ENCODE results near the gene MARVELD1.
A peak's percentile ranks its signal among the peaks of the same experiment; 100 is the strongest.

MARVELD1 gene

DNA sequence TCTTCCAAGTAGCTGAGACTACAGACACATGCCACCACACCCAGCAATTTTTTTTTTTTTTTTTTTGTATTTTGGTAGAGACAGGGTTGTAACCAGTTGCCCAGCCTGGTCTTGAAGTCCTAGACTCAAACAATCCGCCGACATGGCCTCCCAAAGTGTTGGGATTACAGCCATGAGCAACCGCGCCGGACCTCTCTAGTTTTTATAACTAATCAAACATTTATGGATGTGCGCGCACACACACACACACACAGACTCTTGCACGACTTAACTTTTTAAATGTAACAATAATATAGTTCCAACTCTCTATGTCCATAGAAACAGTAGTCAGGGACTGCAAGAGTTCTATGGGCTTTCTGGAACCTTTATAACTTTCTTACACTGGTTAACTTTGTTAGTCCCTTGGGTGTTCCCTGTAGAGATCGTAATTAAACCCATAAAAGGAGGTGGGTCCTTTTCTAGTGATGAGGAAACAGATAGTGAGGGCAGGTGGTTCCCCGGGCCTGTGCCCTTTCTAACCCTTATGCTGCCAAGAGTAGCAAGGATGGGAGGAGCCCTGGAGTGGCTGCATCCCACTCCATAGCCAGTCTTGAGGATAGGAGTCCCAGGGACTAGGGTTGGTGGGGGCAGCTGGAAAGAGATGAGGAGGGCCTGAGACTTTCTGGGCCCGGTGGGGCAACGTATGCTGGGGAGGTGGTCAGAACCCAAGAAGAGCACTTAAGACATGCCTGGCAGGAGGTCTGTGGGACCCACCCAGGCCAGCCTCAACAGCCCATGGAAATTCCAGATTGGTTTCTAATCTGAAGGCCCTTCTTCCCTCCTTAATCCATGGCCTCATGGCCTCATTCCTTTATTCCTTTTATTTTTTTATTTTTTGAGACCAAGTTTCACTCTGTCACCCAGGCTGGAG, 8.6 kb downstream of the MARVELD1 start:
- DNase-seq (ENCODE audit: low read depth, low spot score): no peak

DNA sequence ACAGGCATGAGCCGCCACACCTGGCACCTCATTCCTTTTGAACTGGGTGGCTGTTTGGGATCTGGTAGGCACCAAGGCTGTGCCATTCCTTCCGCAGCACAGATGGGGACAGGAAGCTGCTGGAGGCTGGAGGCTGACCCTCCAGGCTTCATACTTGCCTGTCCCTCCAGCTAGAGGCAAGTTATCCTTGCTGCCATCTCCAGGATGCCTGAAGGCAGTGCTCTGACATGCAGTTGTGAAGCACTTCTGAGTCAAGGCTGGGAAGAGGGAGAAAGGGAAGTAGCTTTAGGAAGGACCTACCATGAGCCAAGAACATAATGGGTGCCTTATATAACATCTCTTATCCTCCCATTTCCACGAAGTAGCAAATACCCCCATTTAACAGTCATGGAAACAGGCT, 9.5 kb downstream of the MARVELD1 start:
- DNase-seq (ENCODE audit: low read depth, low spot score): no peak

DNA sequence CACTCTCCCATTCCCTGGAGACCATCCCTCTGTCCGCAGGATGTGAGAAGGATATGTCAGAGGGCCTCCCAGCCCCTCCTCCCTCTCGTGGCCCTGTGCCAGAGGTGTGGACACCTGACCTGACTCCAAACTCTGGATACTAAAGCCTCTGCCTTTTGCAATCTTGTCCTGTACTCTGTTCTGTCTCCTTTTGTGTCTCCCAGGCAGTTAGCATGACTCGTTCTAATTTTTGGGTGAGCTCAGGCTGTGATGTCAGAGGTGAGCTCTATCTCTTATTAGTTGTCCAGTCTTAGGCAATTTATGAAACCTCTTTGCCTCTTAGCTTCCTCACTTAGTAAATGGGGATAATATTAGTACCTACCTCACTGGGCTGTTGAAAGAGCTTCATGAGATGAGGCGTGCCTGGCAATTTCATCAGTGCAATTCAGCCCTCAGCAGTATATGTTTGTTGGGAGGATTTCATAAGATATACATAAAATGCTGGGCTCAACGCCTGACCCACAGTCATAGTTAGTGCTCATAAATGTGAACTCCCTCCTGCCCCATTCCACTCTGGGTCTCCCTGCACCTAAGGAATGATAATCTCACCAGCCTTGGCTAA, 10.9 kb downstream of the MARVELD1 start:
- DNase-seq (ENCODE audit: low read depth, low spot score): no peak

DNA sequence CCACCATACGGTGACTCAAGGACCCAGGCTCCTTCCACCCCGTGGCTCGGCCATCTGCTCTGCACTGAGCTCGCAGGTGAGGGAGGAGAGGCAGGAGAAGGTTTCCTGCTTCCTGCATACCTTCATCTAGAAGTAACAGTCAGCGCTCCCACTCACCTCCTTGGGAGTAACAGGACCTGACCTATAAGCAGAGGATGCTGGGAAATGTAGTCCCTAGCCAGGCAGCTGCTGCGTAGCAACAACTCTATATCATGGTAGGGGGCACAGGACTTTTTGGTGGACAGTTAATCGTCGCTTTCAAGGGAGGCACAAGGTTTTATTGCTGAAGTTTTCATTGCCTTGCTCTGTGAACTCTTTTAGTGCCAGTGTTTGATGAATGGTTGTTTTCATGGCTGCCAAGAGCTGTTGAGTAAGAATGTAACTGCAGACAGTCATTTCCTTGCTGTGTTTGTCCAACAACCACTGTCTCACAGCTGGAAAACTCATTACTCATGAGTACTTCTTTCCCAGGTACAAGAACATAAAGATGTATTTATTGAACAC, 13.2 kb downstream of the MARVELD1 start:
- DNase-seq (ENCODE audit: low read depth, low spot score): no peak

DNA sequence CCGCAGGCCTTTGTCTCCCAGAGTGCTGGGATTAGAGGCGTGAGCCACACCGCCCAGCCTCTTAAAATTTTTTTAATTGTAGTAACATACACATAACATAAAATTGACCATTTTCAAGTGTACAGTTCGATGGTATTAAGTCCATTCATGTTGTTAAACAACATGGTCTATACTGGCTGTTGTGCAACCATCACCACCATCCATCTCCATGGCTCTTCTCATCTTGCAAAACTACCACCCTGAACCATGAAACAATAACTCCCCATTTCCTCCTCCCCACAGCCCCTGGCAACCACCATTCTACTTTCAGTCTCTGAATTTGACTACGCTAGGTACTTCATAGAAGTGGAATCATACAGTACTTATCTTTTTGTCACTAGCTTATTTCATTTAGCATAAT, 15.5 kb downstream of the MARVELD1 start:
- no peak for DNase-seq (ENCODE audit: low read depth, low spot score)

DNA sequence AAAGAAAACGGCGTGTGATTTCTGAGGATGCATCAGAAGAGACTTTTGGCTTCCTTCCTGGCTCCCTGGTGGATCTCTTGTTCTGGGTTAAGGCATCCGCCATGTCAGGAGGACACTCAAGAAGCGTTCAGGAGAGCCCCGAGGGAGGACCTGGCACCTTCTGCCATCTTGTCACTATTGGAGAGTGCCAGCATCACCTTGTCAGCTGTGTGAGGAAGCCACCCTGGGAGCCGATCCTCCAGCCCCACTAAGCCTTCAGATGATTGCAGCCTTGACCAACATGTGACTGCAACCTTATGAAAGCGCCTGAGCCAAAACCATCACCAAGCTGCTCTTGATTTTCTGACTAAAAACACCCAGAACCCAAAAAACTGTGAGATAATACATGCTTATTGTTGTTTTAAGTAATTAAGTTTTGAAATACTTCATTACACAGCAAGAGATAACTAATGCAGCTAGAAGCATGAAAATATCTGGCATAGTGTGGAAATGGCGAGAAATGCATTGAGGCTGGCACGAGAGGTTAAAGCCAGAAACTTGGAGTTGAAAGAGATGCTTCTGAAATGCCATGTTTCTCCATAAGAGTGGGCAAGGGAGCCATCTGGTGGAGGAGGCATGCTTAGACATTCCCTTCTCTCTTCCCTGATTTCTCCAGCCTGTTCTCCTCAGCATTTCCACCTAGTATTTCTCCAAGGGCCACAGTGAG, 18.0 kb downstream of the MARVELD1 start:
- no peak for DNase-seq (ENCODE audit: low read depth, low spot score)

DNA sequence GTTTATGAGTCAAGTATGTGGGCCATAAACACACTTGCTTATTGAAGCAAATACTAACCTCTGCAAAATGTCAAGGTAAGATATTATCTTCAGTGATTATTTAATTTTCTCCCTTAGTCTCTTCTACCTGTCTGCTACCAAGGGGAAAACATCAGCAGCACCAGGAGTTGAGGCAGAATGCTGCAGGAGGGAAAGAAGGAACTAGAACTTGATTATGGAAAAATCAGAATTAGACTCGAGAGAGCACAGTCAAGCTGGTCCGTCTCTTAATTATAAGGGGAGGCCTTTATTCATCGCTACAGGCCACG, 18.5 kb downstream of the MARVELD1 start:
- no peak for DNase-seq (ENCODE audit: low read depth, low spot score)

DNA sequence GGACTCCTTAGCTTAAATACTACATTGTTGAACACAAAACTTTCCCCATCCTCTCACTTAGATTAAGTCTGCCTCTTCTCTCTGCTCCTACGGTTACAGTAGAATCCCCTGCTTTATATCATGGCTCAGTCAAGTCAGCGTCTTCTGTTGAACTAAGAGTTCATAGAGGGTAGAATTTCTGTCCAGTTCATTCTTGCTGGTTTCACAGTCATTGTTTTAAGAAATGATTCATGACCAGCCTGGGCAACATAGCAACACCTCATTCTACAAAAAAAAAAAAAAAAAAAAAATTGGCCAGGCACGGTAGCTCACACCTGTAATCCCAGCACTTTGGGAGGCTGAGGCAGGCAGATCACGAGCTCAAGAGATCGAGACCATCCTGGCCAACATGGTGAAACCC, 19.7 kb downstream of the MARVELD1 start:
- no peak for DNase-seq (ENCODE audit: low read depth, low spot score)

DNA sequence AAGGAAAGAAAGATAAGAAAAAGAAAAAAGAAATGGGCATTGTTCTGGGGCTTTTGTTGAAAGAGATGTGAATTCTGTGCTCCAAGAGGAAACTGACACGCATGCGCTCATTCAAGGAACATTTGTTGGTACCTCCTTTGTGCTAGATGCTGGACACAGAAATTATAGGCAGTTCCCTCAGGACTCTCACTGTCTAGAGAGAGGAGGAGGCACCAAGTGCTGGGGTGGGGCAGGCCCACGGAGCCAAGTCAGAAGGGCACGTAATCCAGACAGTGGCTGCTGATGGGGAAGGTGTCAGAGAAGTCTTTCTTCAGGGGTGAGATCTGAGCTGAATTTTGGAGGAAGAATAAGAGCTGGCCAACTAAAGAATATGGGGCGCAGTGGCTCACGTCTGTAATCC, 20.5 kb downstream of the MARVELD1 start:
- DNase-seq (ENCODE audit: low read depth, low spot score): no peak

DNA sequence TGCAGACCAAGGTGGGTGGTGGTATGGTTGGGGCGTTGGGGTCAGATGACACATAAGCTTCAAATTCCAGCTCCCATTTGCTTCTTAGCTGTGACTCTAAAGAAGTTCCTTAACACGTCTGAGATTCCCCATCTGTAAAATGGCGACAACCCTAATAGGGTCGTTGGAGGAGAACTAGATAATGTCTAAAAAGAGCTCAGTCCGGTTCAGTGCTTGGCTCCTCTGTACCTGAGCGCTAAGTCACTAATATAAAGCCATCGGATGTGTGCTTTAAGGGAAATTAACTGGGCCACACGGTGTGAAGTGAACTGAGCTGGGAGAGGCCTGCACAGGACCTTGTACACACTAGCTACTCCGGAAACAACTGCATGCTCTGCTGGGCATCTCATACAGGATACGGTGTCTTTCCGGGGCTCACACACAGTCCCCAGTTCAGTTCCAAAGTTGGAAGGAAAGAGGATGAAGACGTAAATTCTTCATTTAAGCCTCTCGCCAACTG, 22.9 kb downstream of the MARVELD1 start:
- DNase-seq (ENCODE audit: low read depth, low spot score): no peak

DNA sequence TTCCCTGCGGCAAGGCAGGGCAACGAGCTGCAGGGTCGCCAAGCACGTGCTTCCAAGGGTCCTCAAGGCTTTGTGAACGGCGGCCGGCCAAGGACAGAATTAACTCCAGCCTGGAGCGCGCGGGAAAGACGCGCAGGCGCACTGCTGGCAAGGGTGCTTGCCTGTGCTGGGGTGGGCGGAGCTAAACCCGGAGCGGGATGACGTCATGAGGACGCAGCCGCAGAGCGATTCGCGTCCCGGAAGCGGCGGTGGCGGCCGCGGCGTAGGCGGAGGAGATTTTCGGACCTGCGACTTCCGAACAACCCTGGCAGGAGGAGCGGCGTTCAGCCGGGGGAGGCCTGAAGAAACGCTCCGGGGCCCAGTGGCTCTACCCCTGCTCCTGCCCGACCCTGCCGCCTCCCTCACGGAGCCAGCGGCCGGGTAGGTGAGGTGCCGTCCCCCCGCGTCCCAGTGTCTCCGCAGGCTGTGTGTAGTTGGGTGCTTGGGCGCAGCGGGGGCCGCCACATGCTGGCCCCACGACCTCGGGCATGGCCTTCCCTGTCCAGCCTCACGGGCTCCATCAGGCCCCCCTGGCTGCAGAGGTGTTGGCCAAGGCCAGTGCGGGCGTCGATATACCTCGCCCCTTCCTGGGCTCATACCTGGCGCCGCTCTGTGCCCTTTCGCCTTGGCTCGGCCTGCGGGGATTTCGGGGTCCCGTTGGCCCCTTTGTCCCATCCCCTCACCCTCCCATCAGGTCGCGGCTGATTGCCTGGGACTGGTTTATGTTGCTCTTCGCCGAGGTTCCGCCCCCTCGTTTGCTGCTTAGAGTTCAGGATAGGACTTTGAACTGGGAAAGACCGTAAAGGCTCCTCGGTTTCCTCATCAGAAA, 23.6 kb downstream of the MARVELD1 start, which contains the start of gene ZFYVE27:
TSS of gene ZFYVE27 (plus strand) at position 227 of the 868 bp plus-strand sequence. CDS start 1,350 bp downstream, outside the sequence.
- DNase-seq (ENCODE audit: low read depth, low spot score): peak; percentile 88

DNA sequence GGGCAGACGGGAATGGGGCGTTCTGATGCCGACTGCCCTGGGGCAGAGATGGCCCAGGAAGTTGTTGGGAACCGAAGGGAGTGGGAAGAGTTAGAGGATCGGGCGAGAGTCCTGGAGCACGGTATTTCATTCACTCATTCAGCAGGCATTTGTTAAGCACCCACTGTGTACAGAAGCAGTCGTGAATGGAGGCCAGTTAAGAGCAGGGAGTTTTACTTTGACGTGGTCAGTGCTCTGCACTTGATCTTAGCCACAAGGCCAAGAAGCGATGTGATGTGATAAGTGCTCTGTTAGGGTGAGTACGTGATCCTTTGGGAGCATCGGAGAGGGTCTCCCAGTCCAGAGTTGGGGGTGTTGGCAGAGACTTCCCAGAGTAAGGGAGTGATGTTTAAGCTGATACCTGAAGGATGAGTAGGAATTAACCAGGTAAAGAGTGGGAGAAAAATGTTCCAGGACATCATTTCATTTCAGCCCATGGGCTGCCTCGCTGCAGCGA, 24.3 kb downstream of the MARVELD1 start:
- no peak for DNase-seq (ENCODE audit: low read depth, low spot score)

DNA sequence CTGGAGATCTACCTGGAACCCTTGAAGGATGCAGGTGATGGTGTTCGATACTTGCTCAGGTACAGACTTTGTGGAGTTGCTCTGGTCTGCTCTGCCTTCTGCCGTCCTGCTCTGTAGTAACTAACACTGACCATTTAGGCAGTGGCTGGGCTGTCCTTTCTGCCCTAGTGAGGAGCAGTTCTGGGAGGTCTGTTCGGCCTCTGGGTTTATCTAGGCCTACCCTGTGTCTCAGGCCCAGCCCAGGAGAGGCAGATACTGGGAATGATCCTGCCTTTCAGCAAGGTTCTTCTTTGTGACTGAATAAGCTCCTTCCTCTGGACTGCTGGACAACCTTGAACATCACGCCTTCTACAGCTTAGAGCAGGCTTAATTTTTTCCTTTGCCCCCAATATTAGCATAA, 25.1 kb downstream of the MARVELD1 start:
- no peak for DNase-seq (ENCODE audit: low read depth, low spot score)

DNA sequence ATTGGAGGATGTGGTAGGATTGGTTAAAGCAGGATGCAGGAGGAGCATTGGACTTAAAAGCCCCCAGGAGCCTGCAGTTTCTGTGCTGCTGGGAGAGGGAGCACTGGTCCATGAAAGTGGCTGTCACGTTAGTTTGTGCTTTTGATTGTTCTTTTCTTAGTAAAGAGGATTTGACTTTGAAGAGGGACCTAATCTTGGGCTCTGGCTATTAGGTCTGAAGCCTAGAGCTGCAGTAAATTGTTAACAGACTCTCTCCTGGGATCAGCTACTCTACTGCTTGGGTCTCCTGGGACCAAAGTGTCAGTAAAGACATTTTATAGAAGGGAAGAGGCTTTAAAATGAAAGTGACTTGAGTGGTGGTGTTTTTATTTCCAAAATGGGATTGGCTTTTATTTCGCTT, 27.1 kb downstream of the MARVELD1 start:
- DNase-seq (ENCODE audit: low read depth, low spot score): no peak

DNA sequence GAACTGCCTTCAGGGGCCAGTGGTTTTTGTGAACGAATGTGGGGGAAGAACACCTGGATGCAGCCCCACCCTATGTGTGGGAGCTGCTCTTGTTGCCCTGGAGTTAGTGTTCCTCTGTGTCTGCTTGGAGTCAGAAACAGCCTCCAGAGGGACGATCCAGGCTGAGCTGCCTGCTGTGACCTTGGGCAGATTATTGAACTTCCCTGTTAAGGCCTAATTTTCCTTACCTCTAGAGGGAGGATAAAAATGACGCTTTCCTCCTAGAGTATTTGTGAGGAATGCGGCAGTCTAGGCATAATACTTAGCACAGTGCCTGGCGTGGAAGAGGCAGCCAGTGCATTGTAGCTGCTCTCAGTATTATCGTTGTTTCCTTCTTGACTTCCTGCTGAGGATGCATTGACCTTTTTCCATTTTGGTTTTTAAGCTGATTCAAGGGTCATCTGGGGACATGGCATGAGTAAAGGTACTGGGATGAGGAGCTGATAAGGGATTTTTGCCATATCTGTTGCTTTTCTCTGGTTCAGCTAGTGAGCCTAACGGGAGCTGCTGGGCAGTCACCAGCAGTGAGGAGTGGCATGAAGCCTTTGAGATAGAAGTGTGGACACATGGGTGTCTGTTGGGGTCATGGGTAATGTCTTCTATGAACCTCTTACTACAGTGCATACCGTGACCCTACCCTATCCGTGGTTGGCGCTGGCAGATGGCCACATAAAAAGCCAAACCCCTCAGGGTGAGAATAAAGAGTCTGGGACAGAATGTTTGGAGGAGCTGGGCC, 29.8 kb downstream of the MARVELD1 start:
- no peak for DNase-seq (ENCODE audit: low read depth, low spot score)

DNA sequence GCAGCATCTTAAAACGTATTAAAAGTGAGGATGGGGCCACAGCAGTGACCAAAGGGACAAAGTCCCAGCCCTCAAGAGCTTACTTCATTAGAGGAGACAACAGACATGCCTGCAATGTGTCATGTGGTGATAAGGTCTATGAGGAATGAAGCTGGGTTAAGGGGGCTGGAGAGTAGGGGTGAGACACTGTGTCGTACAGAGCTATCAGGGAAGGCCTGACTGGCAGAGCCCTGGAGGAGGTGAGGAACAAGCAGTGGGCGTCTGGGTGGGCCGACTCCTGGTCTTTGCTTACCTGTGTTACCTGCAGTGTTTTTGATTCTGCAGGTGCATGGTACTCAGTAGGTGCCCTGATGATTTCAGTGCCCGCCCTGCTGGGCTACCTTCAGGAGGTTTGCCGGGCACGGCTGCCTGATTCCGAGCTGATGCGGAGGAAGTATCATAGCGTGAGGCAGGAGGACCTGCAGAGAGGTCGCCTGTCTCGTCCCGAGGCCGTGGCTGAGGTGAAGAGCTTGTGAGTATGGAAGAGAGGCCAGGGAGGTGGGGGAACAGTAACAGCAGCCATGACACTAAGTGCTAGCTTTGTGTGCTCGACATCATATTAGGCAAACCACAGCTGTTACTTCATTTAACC, 31.0 kb downstream of the MARVELD1 start:
- no peak for DNase-seq (ENCODE audit: low read depth, low spot score)

DNA sequence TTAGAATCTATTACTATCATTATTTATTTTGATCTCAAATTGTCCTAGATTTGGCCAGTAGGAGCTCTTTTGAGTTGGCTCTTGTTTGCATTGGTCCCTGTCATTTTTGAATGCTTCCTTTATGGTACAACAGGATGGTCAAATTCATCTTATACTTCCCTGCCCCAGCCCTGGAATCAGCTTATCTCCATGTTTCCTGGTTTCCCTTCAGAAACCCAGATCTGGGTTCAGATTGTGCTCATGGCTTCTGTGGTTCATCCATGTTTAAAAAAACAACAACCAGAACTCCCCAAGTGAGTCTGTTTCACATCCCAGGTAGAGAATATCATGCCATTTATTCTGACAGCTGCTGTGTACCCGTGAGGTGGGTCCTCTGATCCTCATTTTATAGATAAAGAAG, 34.0 kb downstream of the MARVELD1 start:
- no peak for DNase-seq (ENCODE audit: low read depth, low spot score)

DNA sequence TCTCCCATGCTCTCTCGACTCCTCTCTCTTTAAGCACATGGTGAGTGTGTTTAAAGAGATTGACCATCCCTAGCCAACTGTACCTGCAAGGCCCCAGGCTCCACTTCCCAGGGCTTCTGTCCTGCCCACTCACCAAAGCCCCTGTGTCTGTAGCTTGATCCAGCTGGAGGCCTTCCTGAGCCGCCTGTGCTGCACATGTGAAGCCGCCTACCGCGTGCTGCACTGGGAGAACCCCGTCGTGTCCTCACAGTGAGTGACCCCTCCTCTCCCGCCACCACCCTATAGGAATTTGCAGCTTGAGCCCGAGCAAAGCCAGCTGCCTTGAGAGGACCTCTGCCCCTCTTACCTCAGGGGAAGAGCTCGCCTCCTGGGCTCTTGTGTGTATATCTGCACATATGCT, 34.6 kb downstream of the MARVELD1 start:
- DNase-seq (ENCODE audit: low read depth, low spot score): no peak

DNA sequence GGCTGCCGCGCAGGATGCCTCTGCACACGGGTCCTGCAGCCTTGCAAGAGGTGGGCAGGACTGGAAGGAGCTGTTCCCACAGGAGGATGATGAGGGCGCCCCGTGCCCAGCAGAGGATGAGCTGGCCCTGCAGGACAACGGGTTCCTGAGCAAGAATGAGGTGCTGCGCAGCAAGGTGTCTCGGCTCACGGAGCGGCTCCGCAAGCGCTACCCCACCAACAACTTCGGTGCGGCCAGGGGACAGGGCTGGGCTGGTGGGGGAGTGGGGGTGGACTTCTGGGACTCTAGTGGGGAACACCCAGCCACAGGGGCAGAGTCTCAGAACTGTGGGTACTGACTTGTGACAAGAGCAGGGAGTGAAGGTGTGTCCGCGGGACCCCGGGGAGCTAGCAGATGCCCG, 39.4 kb downstream of the MARVELD1 start:
- no peak for DNase-seq (ENCODE audit: low read depth, low spot score)

DNA sequence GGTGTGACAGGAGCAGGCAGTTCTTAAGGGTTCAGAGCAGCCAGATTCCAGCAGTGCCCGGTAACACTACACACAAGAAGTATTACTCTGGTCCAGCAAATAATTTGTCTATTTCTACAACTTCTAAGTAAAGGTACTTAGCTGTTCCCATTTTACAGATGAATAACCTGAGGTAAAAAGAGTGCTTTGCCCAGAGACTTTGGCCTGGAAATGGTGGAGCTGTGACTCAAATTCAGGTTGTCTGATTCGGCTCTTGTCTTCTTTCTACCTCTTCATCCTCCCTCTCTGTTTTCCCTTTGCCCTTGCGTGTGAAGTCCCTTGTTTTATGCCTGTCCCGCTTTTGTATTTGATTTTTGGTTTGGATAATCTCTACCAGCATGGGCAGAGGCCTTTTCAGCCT, 41.2 kb downstream of the MARVELD1 start:
- no peak for DNase-seq (ENCODE audit: low read depth, low spot score)
